Fibroblast of lung (primary cell): ENCODE results near the gene ACADSB. TPM values are rescaled to one million over a fixed set of nuclear protein-coding genes. Genes with fewer than 3 reads are reported as not detected.

Source experiments
- DNase-seq, 2 donors: peaks; one replicate each; pipeline versions ENCODE4 v3.0.0 to v3.0.0-alpha.2; 2010; ENCODE audit warnings: low read depth in 2 of 2
- H2AFZ ChIP-seq: 2 replicates; pipeline ENCODE4 v1.5.1; 2012; ENCODE audit warnings: low read length, control low read depth, inconsistent platforms
- H3K27ac ChIP-seq: 2 replicates; pipeline ENCODE4 v1.5.1; 2011; ENCODE audit warnings: low read length, control low read depth; ENCODE audit not compliant: insufficient read depth
- H3K27me3 ChIP-seq: 2 replicates; pipeline ENCODE4 v1.5.1; 2011; ENCODE audit warnings: mild to moderate bottlenecking, low read length; ENCODE audit not compliant: control insufficient read depth, insufficient read depth
- H3K36me3 ChIP-seq: 2 replicates; pipeline ENCODE4 v1.5.1; 2011; ENCODE audit warnings: low read length; ENCODE audit not compliant: control insufficient read depth, insufficient read depth
- H3K4me1 ChIP-seq: 2 replicates; pipeline ENCODE4 v1.5.1; 2011; ENCODE audit warnings: low read length; ENCODE audit not compliant: control insufficient read depth, insufficient read depth; ENCODE audit errors: extremely low read depth
- H3K4me2 ChIP-seq: 2 replicates; pipeline ENCODE4 v1.5.1; 2011; ENCODE audit warnings: low read length, control low read depth; ENCODE audit not compliant: insufficient read depth; ENCODE audit errors: extremely low read depth
- H3K4me3 ChIP-seq, 4 experiments: fragments of 200-600 bp in 1 of 4; sonication (generic) in 1 of 4; replicated peaks in 1 of 4; 2 replicates each; pipeline ENCODE4 v1.5.1; 2011 to 2016; ENCODE audit warnings: low read length in 4 of 4, low read depth in 3 of 4, mild to moderate bottlenecking in 3 of 4, control low read depth in 2 of 4, inconsistent platforms in 1 of 4, mixed read lengths in 1 of 4; ENCODE audit not compliant: insufficient read depth in 1 of 4; ENCODE audit errors: control extremely low read depth in 1 of 4
- H3K79me2 ChIP-seq: 2 replicates; pipeline ENCODE4 v1.5.1; 2012; ENCODE audit warnings: mild to moderate bottlenecking, low read length, inconsistent platforms; ENCODE audit not compliant: control insufficient read depth, insufficient read depth
- H3K9ac ChIP-seq: 2 replicates; pipeline ENCODE4 v1.5.1; 2011; ENCODE audit warnings: mild to moderate bottlenecking, low read length, control low read depth; ENCODE audit not compliant: insufficient read depth
- H3K9me3 ChIP-seq: 2 replicates; pipeline ENCODE4 v1.5.1; 2012; ENCODE audit warnings: low read depth, low read length; ENCODE audit not compliant: control insufficient read depth, insufficient read depth
- H4K20me1 ChIP-seq: 2 replicates; pipeline ENCODE4 v1.5.1; 2011; ENCODE audit warnings: low read length; ENCODE audit not compliant: control insufficient read depth, insufficient read depth; ENCODE audit errors: extremely low read depth
- CTCF ChIP-seq, 2 donors: IDR thresholded peaks in 1 of 2; conservative IDR thresholded peaks in 1 of 2; 1 replicate in 1 of 2; 2 replicates in 1 of 2; pipeline ENCODE4 v1.5.1; 2011 to 2012; ENCODE audit warnings: low read length in 2 of 2, control low read depth in 1 of 2, inconsistent platforms in 1 of 2, low read depth in 1 of 2, mild to moderate bottlenecking in 1 of 2
- EZH2 ChIP-seq: IDR thresholded peaks from 2 replicates; pipeline ENCODE4 v1.5.1; 2012; ENCODE audit warnings: low read length, control low read depth, mild to moderate bottlenecking; ENCODE audit errors: missing control alignments
- polyA plus RNA-seq, 2 donors: library from polyadenylated mRNA; depleted of rRNA in 1 of 2; stranded (reverse) in 1 of 2; unstranded in 1 of 2; fragments of >200 nt; gene quantifications; 2 replicates each; pipeline ENCODE4 v1.2.1, GENCODE V29; 2011 to 2012; ENCODE audit warnings: missing spikeins in 1 of 2
- total RNA-seq: library from RNA; depleted of rRNA; stranded (reverse); fragments of >200 nt; gene quantifications from 2 replicates; pipeline ENCODE4 v1.2.1, GENCODE V29; 2014

ACADSB gene
- total and polyA plus RNA-seq, 2 donors (not counting 1 experiment from before 2014, with no cell fraction given), result 5.6 to 11.3 TPM

DNA sequence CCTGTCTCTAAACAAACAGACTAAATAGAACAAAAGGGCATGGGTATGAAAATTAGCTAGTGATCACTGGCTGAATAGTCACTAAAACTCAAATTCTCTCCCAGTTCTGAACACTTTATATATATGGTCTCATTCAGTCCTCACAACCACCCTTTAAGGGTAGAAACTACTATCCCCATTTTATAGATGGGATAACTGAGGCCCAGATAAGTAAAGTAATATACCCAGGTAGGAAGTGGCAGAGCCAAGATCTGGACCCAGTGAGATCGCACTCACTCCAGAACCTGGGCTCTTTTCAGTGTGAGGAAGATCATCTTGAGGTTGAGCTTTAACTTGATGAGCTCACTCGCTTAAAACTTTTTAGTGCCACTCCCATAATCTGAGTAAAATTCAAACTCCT lies 24.1 kb upstream of the ACADSB start:
- Histone ChIP-seq H3K9me3 (no peaks in the 10 kb centered on the region), H3K4me2 (no peak overlapping the region), H3K27me3 (no peaks in the 10 kb centered on the region), H3K79me2 (no peaks in the 10 kb centered on the region), H3K36me3 (peaks cover 2% of the 10 kb centered on the region), H2AFZ (no peak overlapping the region), H3K27ac (no peak overlapping the region), H3K9ac (no peak overlapping the region), H3K4me1 (no peaks in the 10 kb centered on the region), H3K4me3 (no peak overlapping the region), H4K20me1 (no peaks in the 10 kb centered on the region)
- no peak for DNase-seq
- TF ChIP-seq CTCF (conservative IDR thresholded peaks at IDR 0.05 in 1 of 2, IDR thresholded peaks at IDR 0.05 in 1 of 2; ENCODE audit: low read depth in 1 of 2, low read length in 2 of 2) (no peak), EZH2 (no peak)

GRCh38 chr10:122986335-122986734 lies 22.5 kb upstream of the ACADSB start:
- no peaks in the 10 kb centered on the region for H3K9me3 ChIP-seq
- no peak for TF ChIP-seq CTCF (conservative IDR thresholded peaks at IDR 0.05 in 1 of 2, IDR thresholded peaks at IDR 0.05 in 1 of 2; ENCODE audit: low read depth in 1 of 2, low read length in 2 of 2)
- peak; percentile 10 to 20 for DNase-seq
- no peak overlapping the region for H3K9ac ChIP-seq
- no peaks in the 10 kb centered on the region for H4K20me1 ChIP-seq
- no peaks in the 10 kb centered on the region for H3K27me3 ChIP-seq
- no peaks in the 10 kb centered on the region for H3K4me1 ChIP-seq
- H2AFZ ChIP-seq, result no peak overlapping the region
- no peaks in the 10 kb centered on the region for H3K79me2 ChIP-seq
- H3K4me3 ChIP-seq, result no peak overlapping the region
- H3K36me3 ChIP-seq, result peaks cover 2% of the 10 kb centered on the region
- H3K27ac ChIP-seq, result no peak overlapping the region
- no peak overlapping the region for H3K4me2 ChIP-seq

GRCh38 chr10:122988501-122988900 lies 20.3 kb upstream of the ACADSB start:
- Histone ChIP-seq H4K20me1 (no peaks in the 10 kb centered on the region), H3K4me2 (no peak overlapping the region), H3K79me2 (no peaks in the 10 kb centered on the region), H3K27me3 (no peaks in the 10 kb centered on the region), H3K9ac (no peak overlapping the region), H3K4me1 (no peaks in the 10 kb centered on the region), H2AFZ (no peak overlapping the region), H3K27ac (no peak overlapping the region), H3K36me3 (peaks cover 2% of the 10 kb centered on the region), H3K9me3 (no peaks in the 10 kb centered on the region), H3K4me3 (no peak overlapping the region)
- TF ChIP-seq EZH2, result no peak
- no peak for TF ChIP-seq CTCF (conservative IDR thresholded peaks at IDR 0.05 in 1 of 2, IDR thresholded peaks at IDR 0.05 in 1 of 2; ENCODE audit: low read depth in 1 of 2, low read length in 2 of 2)
- peak in 1 of 2 donors; percentile 12 for DNase-seq
